ENCODE results near the gene APEX2. TPM values are rescaled to one million over a fixed set of nuclear protein-coding genes. Genes with fewer than 3 reads are reported as not detected.

The APEX2 gene
- total and polyA plus RNA-seq, 2 donors (not counting 1 experiment from before 2014, with no cell fraction given) = 13.1 to 18.0 TPM

GRCh38 chrX:55033429-55033828, 33.3 kb downstream of the APEX2 start:
- Histone ChIP-seq H3K4me3 (ENCODE audit: control extremely low read depth in 1 of 5, extremely low read depth in 1 of 5, insufficient read depth in 1 of 5, low read depth in 2 of 5, low read length in 4 of 5) (no peak overlapping the region), H3K4me1 (ENCODE audit: control insufficient read depth in 2 of 2, insufficient read depth in 2 of 2, low read length in 2 of 2) (no peaks in the 10 kb centered on the region), H3K4me2 (replicated peaks; ENCODE audit: low read depth, low read length, poor library complexity, severe bottlenecking) (no peak overlapping the region), H3K9ac (ENCODE audit: low read length) (no peak overlapping the region), H2AFZ (ENCODE audit: insufficient read depth, low read depth, low read length, poor library complexity, severe bottlenecking) (no peak overlapping the region), H4K20me1 (ENCODE audit: control insufficient read depth, insufficient read depth, low read length, poor library complexity, severe bottlenecking) (no peaks in the 10 kb centered on the region), H3K36me3 (replicated peaks in 1 of 2; ENCODE audit: control extremely low read depth in 1 of 2, control insufficient read depth in 1 of 2, extremely low read depth in 1 of 2, insufficient read depth in 2 of 2, low read length in 1 of 2) (no peaks in the 10 kb centered on the region), H3K79me2 (ENCODE audit: control insufficient read depth, insufficient read depth, low read length) (no peaks in the 10 kb centered on the region), H3K27ac (ENCODE audit: low read length in 2 of 2) (no peak overlapping the region), H3K9me3 (ENCODE audit: control extremely low read depth in 1 of 3, control insufficient read depth in 2 of 3, insufficient read depth in 1 of 3, low read length in 2 of 3) (no peaks in the 10 kb centered on the region), H3K27me3 (replicated peaks in 1 of 4; ENCODE audit: control extremely low read depth in 1 of 4, control insufficient read depth in 3 of 4, insufficient read depth in 4 of 4, low read length in 3 of 4) (no peaks in the 10 kb centered on the region)
- ATAC-seq (ENCODE audit: low read depth) (no peak), DNase-seq (no peak)
- TF ChIP-seq CTCF (IDR thresholded peaks at IDR 0.05) (no peak), EZH2 (IDR thresholded peaks at IDR 0.05; ENCODE audit: borderline replicate concordance, insufficient read depth, low read depth, low read length, poor library complexity, severe bottlenecking) (no peak)
- no peaks in the 10 kb centered on the region for H3K4me1 Mint-ChIP-seq
- CTCF ChIA-PET = no interaction called here
- intact Hi-C loops (cut with micrococcal nuclease) = no loop called here
- WGBS (ENCODE audit: insufficient coverage) = no CpG with 5 or more reads among the region's 2 CpGs
- H3K27me3 Mint-ChIP-seq = no peaks in the 10 kb centered on the region
- no peaks in the 10 kb centered on the region for H3K9me3 Mint-ChIP-seq (ENCODE audit: insufficient read depth)
- no peak overlapping the region for H3K27ac Mint-ChIP-seq
- POLR2A ChIA-PET = no interaction called here
- no peak overlapping the region for H3K4me3 Mint-ChIP-seq

GRCh38 chrX:55039471-55039870, 39.3 kb downstream of the APEX2 start:
- Mint-ChIP-seq H3K4me3 (no peak overlapping the region), H3K27ac (no peak overlapping the region), H3K9me3 (ENCODE audit: insufficient read depth) (no peaks in the 10 kb centered on the region), H3K27me3 (no peaks in the 10 kb centered on the region), H3K4me1 (no peaks in the 10 kb centered on the region)
- TF ChIP-seq EZH2 (IDR thresholded peaks at IDR 0.05; ENCODE audit: borderline replicate concordance, insufficient read depth, low read depth, low read length, poor library complexity, severe bottlenecking) (no peak), CTCF (IDR thresholded peaks at IDR 0.05) (no peak)
- Histone ChIP-seq H3K4me3 (ENCODE audit: control extremely low read depth in 1 of 5, extremely low read depth in 1 of 5, insufficient read depth in 1 of 5, low read depth in 2 of 5, low read length in 4 of 5) (no peak overlapping the region), H4K20me1 (ENCODE audit: control insufficient read depth, insufficient read depth, low read length, poor library complexity, severe bottlenecking) (no peaks in the 10 kb centered on the region), H3K27me3 (replicated peaks in 1 of 4; ENCODE audit: control extremely low read depth in 1 of 4, control insufficient read depth in 3 of 4, insufficient read depth in 4 of 4, low read length in 3 of 4) (no peaks in the 10 kb centered on the region), H3K9me3 (ENCODE audit: control extremely low read depth in 1 of 3, control insufficient read depth in 2 of 3, insufficient read depth in 1 of 3, low read length in 2 of 3) (no peaks in the 10 kb centered on the region), H3K27ac (ENCODE audit: low read length in 2 of 2) (no peak overlapping the region), H3K36me3 (replicated peaks in 1 of 2; ENCODE audit: control extremely low read depth in 1 of 2, control insufficient read depth in 1 of 2, extremely low read depth in 1 of 2, insufficient read depth in 2 of 2, low read length in 1 of 2) (no peaks in the 10 kb centered on the region), H2AFZ (ENCODE audit: insufficient read depth, low read depth, low read length, poor library complexity, severe bottlenecking) (no peak overlapping the region), H3K4me2 (replicated peaks; ENCODE audit: low read depth, low read length, poor library complexity, severe bottlenecking) (no peak overlapping the region), H3K9ac (ENCODE audit: low read length) (no peak overlapping the region), H3K79me2 (ENCODE audit: control insufficient read depth, insufficient read depth, low read length) (no peaks in the 10 kb centered on the region), H3K4me1 (ENCODE audit: control insufficient read depth in 2 of 2, insufficient read depth in 2 of 2, low read length in 2 of 2) (no peaks in the 10 kb centered on the region)
- ChIA-PET CTCF (no interaction called here), POLR2A (no interaction called here)
- WGBS (ENCODE audit: insufficient coverage) = no CpG with 5 or more reads among the region's 3 CpGs
- no peak for ATAC-seq (ENCODE audit: low read depth)
- intact Hi-C loops (cut with micrococcal nuclease) = no loop called here
- DNase-seq = no peak

Data from B cell (primary cell).